HEK293 (cell line): ENCODE measurements around the gene ZDHHC6.

Source experiments
- CTCF ChIA-PET: fragments of 350-600 bp; formaldehyde crosslinking; extraction: SDS; loops from one replicate; lab custom pipeline; 2021; ENCODE audit warnings: antibody characterized with exemption; lab: Yijun Ruan, JAX
- POLR2A ChIA-PET: fragments of 300-600 bp; formaldehyde crosslinking; extraction: SDS; loops from one replicate; lab custom pipeline; 2020; ENCODE audit warnings: antibody characterized with exemption, inconsistent platforms; lab: Yijun Ruan, JAX
- H3K27ac ChIP-seq: fragments of 200-500 bp; sonication (Bioruptor generic); 2 replicates; pipeline ENCODE4 v1.5.1; 2014; ENCODE audit warnings: low read depth, low read length, control low read depth, inconsistent platforms; ENCODE audit errors: extremely low read depth
- H3K36me3 ChIP-seq, 2 experiments: fragments of 200-500 bp in 1 of 2; sonication (Bioruptor generic) in 1 of 2; 1 replicate in 1 of 2; 2 replicates in 1 of 2; pipeline ENCODE4 v1.5.1; 2014 to 2017; ENCODE audit warnings: inconsistent platforms in 2 of 2, low read length in 2 of 2; ENCODE audit not compliant: control insufficient read depth in 2 of 2, insufficient read depth in 1 of 2
- H3K4me1 ChIP-seq: fragments of 200-500 bp; sonication (Bioruptor generic); 2 replicates; pipeline ENCODE4 v1.5.1; 2014; ENCODE audit warnings: mild to moderate bottlenecking, low read length, inconsistent platforms; ENCODE audit not compliant: control insufficient read depth, insufficient read depth
- H3K4me3 ChIP-seq: 2 replicates; pipeline ENCODE4 v1.5.1; 2011; ENCODE audit warnings: low read depth, mild to moderate bottlenecking, control low read depth, low read length, moderate library complexity
- H3K9me3 ChIP-seq: fragments of 200-500 bp; sonication (Bioruptor generic); 2 replicates; pipeline ENCODE4 v1.5.1; 2014; ENCODE audit warnings: low read depth, low read length, inconsistent platforms; ENCODE audit not compliant: control insufficient read depth, insufficient read depth
- HOXD13 ChIP-seq: sonication (generic); formaldehyde crosslinking; IDR thresholded peaks from 2 replicates; pipeline ENCODE4 v1.8.0; 2022; ENCODE audit warnings: missing genetic modification reagents, borderline replicate concordance
- KLF1 ChIP-seq: fragments of 450-650 bp; formaldehyde crosslinking; IDR thresholded peaks from 2 replicates; pipeline ENCODE4 v1.5.1; 2016; ENCODE audit warnings: missing biosample characterization, missing genetic modification characterization
- KLF8 ChIP-seq: fragments of 450-650 bp; formaldehyde crosslinking; IDR thresholded peaks from 2 replicates; pipeline ENCODE4 v1.5.1; 2016; ENCODE audit warnings: missing biosample characterization, missing genetic modification characterization
- SALL2 ChIP-seq: fragments of 450-650 bp; formaldehyde crosslinking; IDR thresholded peaks from 2 replicates; pipeline ENCODE4 v1.5.0; 2017; ENCODE audit warnings: missing biosample characterization, mild to moderate bottlenecking, missing genetic modification characterization, borderline replicate concordance
- ZBTB21 ChIP-seq: fragments of 450-650 bp; formaldehyde crosslinking; IDR thresholded peaks from 2 replicates; pipeline ENCODE4 v1.5.1; 2017; ENCODE audit warnings: missing biosample characterization, missing genetic modification characterization
- ZFP37 ChIP-seq: fragments of 450-650 bp; formaldehyde crosslinking; IDR thresholded peaks from 2 replicates; pipeline ENCODE4 v1.5.1; 2016; ENCODE audit warnings: missing biosample characterization, missing genetic modification characterization
- ZNF366 ChIP-seq: fragments of 450-650 bp; formaldehyde crosslinking; conservative IDR thresholded peaks from 2 replicates; pipeline ENCODE4 v1.5.1; 2016; ENCODE audit warnings: missing biosample characterization, missing genetic modification characterization
- ZNF558 ChIP-seq: fragments of 450-650 bp; formaldehyde crosslinking; IDR thresholded peaks from 2 replicates; pipeline ENCODE4 v1.5.1; 2016; ENCODE audit warnings: missing biosample characterization, missing genetic modification characterization
- ZNF777 ChIP-seq: fragments of 450-650 bp; formaldehyde crosslinking; IDR thresholded peaks from 2 replicates; pipeline ENCODE4 v1.5.1; 2017; ENCODE audit warnings: missing biosample characterization, missing genetic modification characterization, borderline replicate concordance
- TF ChIP-seq, protein P1 (sequence below): fragments of 450-650 bp; formaldehyde crosslinking; IDR thresholded peaks from 2 replicates; pipeline ENCODE4 v1.5.1; 2016; ENCODE audit warnings: missing biosample characterization, missing genetic modification characterization
- TF ChIP-seq, protein P2 (sequence below): fragments of 450-650 bp; formaldehyde crosslinking; IDR thresholded peaks from 2 replicates; pipeline ENCODE4 v1.5.1; 2016; ENCODE audit warnings: missing biosample characterization, missing genetic modification characterization
- TF ChIP-seq, protein P3 (sequence below): fragments of 450-650 bp; formaldehyde crosslinking; IDR thresholded peaks from 2 replicates; pipeline ENCODE4 v1.5.1; 2016; ENCODE audit warnings: missing biosample characterization, missing genetic modification characterization, low read depth
- TF ChIP-seq, protein P4 (sequence below): fragments of 450-650 bp; formaldehyde crosslinking; IDR thresholded peaks from 2 replicates; pipeline ENCODE4 v1.5.1; 2016; ENCODE audit warnings: missing biosample characterization, missing genetic modification characterization
- TF ChIP-seq, protein P5 (sequence below): fragments of 450-650 bp; formaldehyde crosslinking; IDR thresholded peaks from 2 replicates; pipeline ENCODE4 v1.5.1; 2017; ENCODE audit warnings: missing biosample characterization, missing genetic modification characterization
- TF ChIP-seq, protein P6 (sequence below): fragments of 450-650 bp; formaldehyde crosslinking; IDR thresholded peaks from 2 replicates; pipeline ENCODE4 v1.5.1; 2017; ENCODE audit warnings: missing biosample characterization, missing genetic modification characterization

Gene ZDHHC6

DNA sequence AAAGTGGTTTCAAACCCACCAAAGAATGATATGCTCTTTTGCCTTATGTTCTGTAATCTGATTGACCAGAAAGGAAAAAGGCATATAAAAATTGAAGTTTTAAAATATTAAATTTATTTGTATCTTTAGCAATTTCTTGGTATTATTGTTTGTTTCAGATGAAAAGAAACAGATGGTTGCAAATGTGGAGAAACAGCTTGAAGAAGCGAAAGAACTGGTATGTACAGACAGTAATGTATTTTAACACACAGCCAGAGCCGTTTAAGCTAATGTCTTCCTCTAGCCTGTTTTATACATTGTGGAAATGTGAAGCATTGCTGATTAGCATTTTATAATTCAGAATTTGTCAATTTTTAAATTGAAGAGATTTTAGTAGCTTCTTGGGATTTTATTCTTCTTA lies 13.7 kb upstream of the ZDHHC6 start (continued):
- no peak for TF ChIP-seq KLF1 (tag by site-specific recombination)

DNA sequence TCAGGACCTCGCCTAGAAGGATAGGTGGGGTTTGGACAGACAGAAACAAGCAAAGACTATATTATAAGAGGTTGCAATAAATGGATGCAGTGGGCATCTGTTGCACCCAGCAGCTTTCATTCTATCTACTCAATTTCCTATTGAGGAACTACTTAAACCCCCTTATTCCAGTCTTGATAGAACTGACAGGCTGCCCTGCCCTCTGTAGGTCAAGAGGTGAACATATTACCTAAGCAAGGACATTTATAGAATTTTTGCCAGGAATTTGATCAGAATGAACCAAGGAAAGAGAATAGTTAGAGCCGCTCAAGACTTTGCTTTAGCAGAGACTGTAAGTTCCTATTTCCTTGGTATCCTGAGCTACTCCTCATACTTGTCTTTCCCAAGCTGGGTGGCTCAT lies 9.8 kb upstream of the ZDHHC6 start:
- Histone ChIP-seq H3K27ac (no peak overlapping the region), H3K36me3 (peaks cover 0 to under 1% of the 10 kb centered on the region in 2 experiments; a peak in 1 of 3 replicates), H3K4me1 (no peaks in the 10 kb centered on the region), H3K4me3 (no peak overlapping the region), H3K9me3 (no peaks in the 10 kb centered on the region)
- POLR2A ChIA-PET: interaction anchor here (0.8 kb wide), 1 partner anchor 10 kb away, joined by 4 read pairs; the partner anchor contains the start of genes VTI1A and ZDHHC6
- CTCF ChIA-PET: interaction anchor here (0.7 to 0.9 kb wide), 3 partner anchors 19 to 1346 kb away, joined by 3 to 4 read pairs (median 3); no protein-coding TSS in a partner anchor
- TF ChIP-seq, protein P1, sequence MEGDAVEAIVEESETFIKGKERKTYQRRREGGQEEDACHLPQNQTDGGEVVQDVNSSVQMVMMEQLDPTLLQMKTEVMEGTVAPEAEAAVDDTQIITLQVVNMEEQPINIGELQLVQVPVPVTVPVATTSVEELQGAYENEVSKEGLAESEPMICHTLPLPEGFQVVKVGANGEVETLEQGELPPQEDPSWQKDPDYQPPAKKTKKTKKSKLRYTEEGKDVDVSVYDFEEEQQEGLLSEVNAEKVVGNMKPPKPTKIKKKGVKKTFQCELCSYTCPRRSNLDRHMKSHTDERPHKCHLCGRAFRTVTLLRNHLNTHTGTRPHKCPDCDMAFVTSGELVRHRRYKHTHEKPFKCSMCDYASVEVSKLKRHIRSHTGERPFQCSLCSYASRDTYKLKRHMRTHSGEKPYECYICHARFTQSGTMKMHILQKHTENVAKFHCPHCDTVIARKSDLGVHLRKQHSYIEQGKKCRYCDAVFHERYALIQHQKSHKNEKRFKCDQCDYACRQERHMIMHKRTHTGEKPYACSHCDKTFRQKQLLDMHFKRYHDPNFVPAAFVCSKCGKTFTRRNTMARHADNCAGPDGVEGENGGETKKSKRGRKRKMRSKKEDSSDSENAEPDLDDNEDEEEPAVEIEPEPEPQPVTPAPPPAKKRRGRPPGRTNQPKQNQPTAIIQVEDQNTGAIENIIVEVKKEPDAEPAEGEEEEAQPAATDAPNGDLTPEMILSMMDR: no peak
- TF ChIP-seq, protein P2, sequence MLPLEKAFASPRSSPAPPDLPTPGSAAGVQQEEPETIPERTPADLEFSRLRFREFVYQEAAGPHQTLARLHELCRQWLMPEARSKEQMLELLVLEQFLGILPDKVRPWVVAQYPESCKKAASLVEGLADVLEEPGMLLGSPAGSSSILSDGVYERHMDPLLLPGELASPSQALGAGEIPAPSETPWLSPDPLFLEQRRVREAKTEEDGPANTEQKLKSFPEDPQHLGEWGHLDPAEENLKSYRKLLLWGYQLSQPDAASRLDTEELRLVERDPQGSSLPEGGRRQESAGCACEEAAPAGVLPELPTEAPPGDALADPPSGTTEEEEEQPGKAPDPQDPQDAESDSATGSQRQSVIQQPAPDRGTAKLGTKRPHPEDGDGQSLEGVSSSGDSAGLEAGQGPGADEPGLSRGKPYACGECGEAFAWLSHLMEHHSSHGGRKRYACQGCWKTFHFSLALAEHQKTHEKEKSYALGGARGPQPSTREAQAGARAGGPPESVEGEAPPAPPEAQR: no peak
- TF ChIP-seq SALL2: no peak
- no peak for TF ChIP-seq ZNF777 (tag by site-specific recombination)
- TF ChIP-seq, protein P3, sequence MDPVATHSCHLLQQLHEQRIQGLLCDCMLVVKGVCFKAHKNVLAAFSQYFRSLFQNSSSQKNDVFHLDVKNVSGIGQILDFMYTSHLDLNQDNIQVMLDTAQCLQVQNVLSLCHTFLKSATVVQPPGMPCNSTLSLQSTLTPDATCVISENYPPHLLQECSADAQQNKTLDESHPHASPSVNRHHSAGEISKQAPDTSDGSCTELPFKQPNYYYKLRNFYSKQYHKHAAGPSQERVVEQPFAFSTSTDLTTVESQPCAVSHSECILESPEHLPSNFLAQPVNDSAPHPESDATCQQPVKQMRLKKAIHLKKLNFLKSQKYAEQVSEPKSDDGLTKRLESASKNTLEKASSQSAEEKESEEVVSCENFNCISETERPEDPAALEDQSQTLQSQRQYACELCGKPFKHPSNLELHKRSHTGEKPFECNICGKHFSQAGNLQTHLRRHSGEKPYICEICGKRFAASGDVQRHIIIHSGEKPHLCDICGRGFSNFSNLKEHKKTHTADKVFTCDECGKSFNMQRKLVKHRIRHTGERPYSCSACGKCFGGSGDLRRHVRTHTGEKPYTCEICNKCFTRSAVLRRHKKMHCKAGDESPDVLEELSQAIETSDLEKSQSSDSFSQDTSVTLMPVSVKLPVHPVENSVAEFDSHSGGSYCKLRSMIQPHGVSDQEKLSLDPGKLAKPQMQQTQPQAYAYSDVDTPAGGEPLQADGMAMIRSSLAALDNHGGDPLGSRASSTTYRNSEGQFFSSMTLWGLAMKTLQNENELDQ: no peak
- no peak for TF ChIP-seq ZBTB21
- TF ChIP-seq ZFP37 (tag by site-specific recombination): no peak
- TF ChIP-seq HOXD13 (CRISPR knock-in tag): no peak
- no peak for TF ChIP-seq ZNF558
- no peak for TF ChIP-seq KLF8 (tag by site-specific recombination)
- TF ChIP-seq, protein P4, sequence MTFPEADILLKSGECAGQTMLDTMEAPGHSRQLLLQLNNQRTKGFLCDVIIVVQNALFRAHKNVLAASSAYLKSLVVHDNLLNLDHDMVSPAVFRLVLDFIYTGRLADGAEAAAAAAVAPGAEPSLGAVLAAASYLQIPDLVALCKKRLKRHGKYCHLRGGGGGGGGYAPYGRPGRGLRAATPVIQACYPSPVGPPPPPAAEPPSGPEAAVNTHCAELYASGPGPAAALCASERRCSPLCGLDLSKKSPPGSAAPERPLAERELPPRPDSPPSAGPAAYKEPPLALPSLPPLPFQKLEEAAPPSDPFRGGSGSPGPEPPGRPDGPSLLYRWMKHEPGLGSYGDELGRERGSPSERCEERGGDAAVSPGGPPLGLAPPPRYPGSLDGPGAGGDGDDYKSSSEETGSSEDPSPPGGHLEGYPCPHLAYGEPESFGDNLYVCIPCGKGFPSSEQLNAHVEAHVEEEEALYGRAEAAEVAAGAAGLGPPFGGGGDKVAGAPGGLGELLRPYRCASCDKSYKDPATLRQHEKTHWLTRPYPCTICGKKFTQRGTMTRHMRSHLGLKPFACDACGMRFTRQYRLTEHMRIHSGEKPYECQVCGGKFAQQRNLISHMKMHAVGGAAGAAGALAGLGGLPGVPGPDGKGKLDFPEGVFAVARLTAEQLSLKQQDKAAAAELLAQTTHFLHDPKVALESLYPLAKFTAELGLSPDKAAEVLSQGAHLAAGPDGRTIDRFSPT (tag by site-specific recombination): no peak

DNA sequence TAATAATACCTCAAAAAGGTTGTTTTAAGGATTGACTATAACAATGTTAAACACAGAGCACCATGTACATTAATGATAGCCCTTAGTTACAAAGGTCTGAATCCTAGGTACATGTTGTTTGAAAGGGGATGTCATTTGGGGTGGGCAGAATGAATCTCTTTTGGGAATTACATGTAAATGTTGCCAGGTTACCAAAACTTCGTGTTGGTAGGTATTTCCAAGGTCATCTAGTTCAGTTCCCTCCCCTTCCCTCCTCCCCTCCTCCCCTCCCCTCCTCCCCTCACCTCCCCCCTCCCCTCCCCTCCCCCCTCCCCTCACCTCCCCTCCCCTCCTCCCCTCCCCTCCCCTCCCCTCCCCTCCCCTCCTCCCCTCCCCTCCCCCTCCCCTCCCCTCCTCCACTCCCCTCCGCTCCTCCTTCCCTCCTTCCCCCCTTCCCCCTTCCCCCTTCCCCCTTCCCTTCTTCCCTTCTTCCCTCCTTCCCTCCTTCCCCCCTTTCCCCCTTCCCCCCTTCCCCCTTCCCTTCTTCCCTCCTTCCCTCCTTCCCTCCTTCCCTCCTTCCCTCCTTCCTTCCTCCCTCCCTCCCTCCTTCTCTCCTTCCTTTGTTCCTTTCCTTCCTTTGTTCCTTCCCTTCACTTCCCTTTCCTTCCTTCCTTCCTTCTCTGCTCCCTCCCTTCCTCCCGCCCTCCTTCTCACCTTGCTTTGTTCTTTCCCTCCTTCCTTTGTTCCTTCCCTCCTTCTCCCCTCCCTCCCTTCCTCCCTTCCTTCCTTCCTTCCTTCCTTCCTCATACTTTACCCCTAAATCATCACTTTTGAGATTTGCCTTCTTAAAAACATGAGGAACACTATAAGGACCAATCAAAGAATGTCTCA lies 8.4 kb upstream of the ZDHHC6 start:
- POLR2A ChIA-PET: no interaction called here
- no peaks in the 10 kb centered on the region for H3K36me3 ChIP-seq
- no peak overlapping the region for H3K4me3 ChIP-seq
- TF ChIP-seq, protein P5, sequence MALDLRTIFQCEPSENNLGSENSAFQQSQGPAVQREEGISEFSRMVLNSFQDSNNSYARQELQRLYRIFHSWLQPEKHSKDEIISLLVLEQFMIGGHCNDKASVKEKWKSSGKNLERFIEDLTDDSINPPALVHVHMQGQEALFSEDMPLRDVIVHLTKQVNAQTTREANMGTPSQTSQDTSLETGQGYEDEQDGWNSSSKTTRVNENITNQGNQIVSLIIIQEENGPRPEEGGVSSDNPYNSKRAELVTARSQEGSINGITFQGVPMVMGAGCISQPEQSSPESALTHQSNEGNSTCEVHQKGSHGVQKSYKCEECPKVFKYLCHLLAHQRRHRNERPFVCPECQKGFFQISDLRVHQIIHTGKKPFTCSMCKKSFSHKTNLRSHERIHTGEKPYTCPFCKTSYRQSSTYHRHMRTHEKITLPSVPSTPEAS (tag by site-specific recombination): no peak
- TF ChIP-seq ZNF366 (tag by site-specific recombination): peak; percentile 80
- TF ChIP-seq, protein P6, sequence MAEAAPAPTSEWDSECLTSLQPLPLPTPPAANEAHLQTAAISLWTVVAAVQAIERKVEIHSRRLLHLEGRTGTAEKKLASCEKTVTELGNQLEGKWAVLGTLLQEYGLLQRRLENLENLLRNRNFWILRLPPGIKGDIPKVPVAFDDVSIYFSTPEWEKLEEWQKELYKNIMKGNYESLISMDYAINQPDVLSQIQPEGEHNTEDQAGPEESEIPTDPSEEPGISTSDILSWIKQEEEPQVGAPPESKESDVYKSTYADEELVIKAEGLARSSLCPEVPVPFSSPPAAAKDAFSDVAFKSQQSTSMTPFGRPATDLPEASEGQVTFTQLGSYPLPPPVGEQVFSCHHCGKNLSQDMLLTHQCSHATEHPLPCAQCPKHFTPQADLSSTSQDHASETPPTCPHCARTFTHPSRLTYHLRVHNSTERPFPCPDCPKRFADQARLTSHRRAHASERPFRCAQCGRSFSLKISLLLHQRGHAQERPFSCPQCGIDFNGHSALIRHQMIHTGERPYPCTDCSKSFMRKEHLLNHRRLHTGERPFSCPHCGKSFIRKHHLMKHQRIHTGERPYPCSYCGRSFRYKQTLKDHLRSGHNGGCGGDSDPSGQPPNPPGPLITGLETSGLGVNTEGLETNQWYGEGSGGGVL (tag by site-specific recombination): 0 out of 2 replicates have a peak, but pooled peaks have one; percentile 17
- no peaks in the 10 kb centered on the region for H3K4me1 ChIP-seq
- CTCF ChIA-PET: interaction anchor here (0.6 kb wide), 1 partner anchor 123 kb away, joined by 3 read pairs; no protein-coding TSS in a partner anchor
- no peak overlapping the region for H3K27ac ChIP-seq
- H3K9me3 ChIP-seq: no peaks in the 10 kb centered on the region
